H1 (cell line): ENCODE results near the gene KANSL1.

Experiments used
- BRCA1 ChIP-seq: IDR thresholded peaks from 2 replicates; pipeline ENCODE4 v1.6.1; 2012; ENCODE audit warnings: low read depth, low read length, improper control_type of control experiment
- CEBPB ChIP-seq: IDR thresholded peaks from 2 replicates; pipeline ENCODE4 v1.6.1; 2012; ENCODE audit warnings: low read depth, low read length
- EZH2 ChIP-seq: fragments of 200-600 bp; sonication (generic); IDR thresholded peaks from 2 replicates; pipeline ENCODE4 v1.7.1; 2012; ENCODE audit warnings: low read depth, mild to moderate bottlenecking, moderate library complexity, low read length, inconsistent platforms; ENCODE audit not compliant: severe bottlenecking
- GABPA ChIP-seq: IDR thresholded peaks from 2 replicates; pipeline ENCODE4 v1.6.1; 2011; ENCODE audit warnings: mild to moderate bottlenecking, low read length, moderate library complexity, borderline replicate concordance; ENCODE audit not compliant: insufficient read depth
- GTF2F1 ChIP-seq: IDR thresholded peaks from 2 replicates; pipeline ENCODE4 v1.6.1; 2012; ENCODE audit warnings: low read depth, low read length, improper control_type of control experiment, borderline replicate concordance
- KDM1A ChIP-seq: fragments of 200-600, 300-600 bp; sonication (generic); IDR thresholded peaks from 2 replicates; pipeline ENCODE4 v1.7.1; 2016; ENCODE audit warnings: mild to moderate bottlenecking, low read length, borderline replicate concordance
- POLR2A ChIP-seq, 2 experiments: IDR thresholded peaks; 1 replicate in 1 of 2; 2 replicates in 1 of 2; pipeline ENCODE4 v1.6.1; 2011; ENCODE audit warnings: low read depth in 2 of 2, low read length in 2 of 2, mild to moderate bottlenecking in 2 of 2; ENCODE audit errors: control extremely low read depth in 1 of 2
- SRF ChIP-seq: IDR thresholded peaks from 2 replicates; pipeline ENCODE4 v1.6.1; 2011; ENCODE audit warnings: mild to moderate bottlenecking, low read depth, low read length, moderate library complexity
- SUZ12 ChIP-seq: fragments of 200-600 bp; sonication (generic); IDR thresholded peaks from 2 replicates; pipeline ENCODE4 v1.6.1; 2012; ENCODE audit warnings: mild to moderate bottlenecking, inconsistent platforms, low read length, moderate library complexity, mixed read lengths
- TEAD4 ChIP-seq: IDR thresholded peaks from 2 replicates; pipeline ENCODE4 v1.6.1; 2012; ENCODE audit warnings: low read depth, low read length, inconsistent platforms, mixed read lengths
- TF ChIP-seq, protein P1 (sequence below), 3 experiments: IDR thresholded peaks; 1 replicate in 2 of 3; 2 replicates in 1 of 3; pipeline versions ENCODE4 v1.5.1 to v1.6.1; 2011; ENCODE audit warnings: low read length in 3 of 3, mild to moderate bottlenecking in 3 of 3, inconsistent platforms in 2 of 3, low read depth in 1 of 3, moderate library complexity in 1 of 3; ENCODE audit not compliant: insufficient read depth in 1 of 3; ENCODE audit errors: control extremely low read depth in 1 of 3

DNA sequence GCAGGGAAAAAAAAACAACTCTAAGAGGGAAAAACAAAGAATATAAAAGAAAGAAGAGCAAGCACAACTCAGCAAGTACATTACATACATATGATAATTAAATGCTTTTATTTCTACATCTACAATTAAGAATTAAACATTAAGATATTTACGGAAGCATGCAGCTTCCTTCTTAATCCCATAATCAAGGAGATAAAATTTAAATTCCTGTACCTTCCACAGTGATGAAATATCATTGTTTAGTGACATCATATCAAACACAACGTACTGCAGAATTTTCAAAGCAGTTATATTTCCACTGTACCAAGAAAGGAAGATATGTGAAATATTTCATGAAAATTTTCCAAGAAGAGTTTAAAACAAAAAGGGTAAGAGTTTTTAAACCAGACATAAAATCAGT lies 26.0 kb downstream of the KANSL1 start:
- TF ChIP-seq, protein P1, sequence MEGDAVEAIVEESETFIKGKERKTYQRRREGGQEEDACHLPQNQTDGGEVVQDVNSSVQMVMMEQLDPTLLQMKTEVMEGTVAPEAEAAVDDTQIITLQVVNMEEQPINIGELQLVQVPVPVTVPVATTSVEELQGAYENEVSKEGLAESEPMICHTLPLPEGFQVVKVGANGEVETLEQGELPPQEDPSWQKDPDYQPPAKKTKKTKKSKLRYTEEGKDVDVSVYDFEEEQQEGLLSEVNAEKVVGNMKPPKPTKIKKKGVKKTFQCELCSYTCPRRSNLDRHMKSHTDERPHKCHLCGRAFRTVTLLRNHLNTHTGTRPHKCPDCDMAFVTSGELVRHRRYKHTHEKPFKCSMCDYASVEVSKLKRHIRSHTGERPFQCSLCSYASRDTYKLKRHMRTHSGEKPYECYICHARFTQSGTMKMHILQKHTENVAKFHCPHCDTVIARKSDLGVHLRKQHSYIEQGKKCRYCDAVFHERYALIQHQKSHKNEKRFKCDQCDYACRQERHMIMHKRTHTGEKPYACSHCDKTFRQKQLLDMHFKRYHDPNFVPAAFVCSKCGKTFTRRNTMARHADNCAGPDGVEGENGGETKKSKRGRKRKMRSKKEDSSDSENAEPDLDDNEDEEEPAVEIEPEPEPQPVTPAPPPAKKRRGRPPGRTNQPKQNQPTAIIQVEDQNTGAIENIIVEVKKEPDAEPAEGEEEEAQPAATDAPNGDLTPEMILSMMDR (IDR thresholded peaks at IDR 0.05; ENCODE audit: control extremely low read depth in 1 of 3, insufficient read depth in 1 of 3, low read depth in 1 of 3, low read length in 3 of 3): no peak
- TF ChIP-seq SRF (no peak), POLR2A (IDR thresholded peaks at IDR 0.05; ENCODE audit: control extremely low read depth in 1 of 2, low read depth in 2 of 2, low read length in 2 of 2) (no peak), BRCA1 (no peak), SUZ12 (no peak), TEAD4 (no peak), EZH2 (no peak), KDM1A (no peak), GTF2F1 (no peak), GABPA (no peak), CEBPB (no peak)
